CD4-positive, alpha-beta memory T cell (primary cell): ENCODE measurements around the gene LSM12. TPM values are rescaled to one million over a fixed set of nuclear protein-coding genes. Genes with fewer than 3 reads are reported as not detected.

Experiments
- CTCF ChIA-PET: fragments of 350-600 bp; sonication (Branson Sonifier 250); formaldehyde crosslinking; loops from one replicate; lab custom pipeline; 2021; ENCODE audit warnings: inconsistent platforms; ENCODE audit not compliant: partially characterized antibody; lab: Charles Lee
- POLR2A ChIA-PET: fragments of 350-600 bp; sonication (Branson Sonifier 250); formaldehyde crosslinking; loops from one replicate; lab custom pipeline; 2021; ENCODE audit not compliant: partially characterized antibody; lab: Charles Lee
- DNase-seq, 5 donors: peaks; one replicate each; pipeline versions ENCODE4 v3.0.0 to v3.0.0-alpha.2; 2020 to 2022; ENCODE audit warnings: mixed read lengths in 1 of 5
- H3K27ac ChIP-seq: one replicate; pipeline ENCODE4 v1.7.0; 2013; ENCODE audit warnings: low read depth, low read length
- H3K27me3 ChIP-seq: 2 replicates; pipeline ENCODE4 v1.7.0; 2013; ENCODE audit warnings: mild to moderate bottlenecking, low read length, moderate library complexity; ENCODE audit not compliant: insufficient read depth
- H3K36me3 ChIP-seq: 2 replicates; pipeline ENCODE4 v1.7.0; 2013; ENCODE audit warnings: mild to moderate bottlenecking, low read length, moderate library complexity; ENCODE audit not compliant: insufficient read depth
- H3K4me1 ChIP-seq: 2 replicates; pipeline ENCODE4 v1.7.0; 2013; ENCODE audit warnings: mild to moderate bottlenecking, low read length, moderate library complexity; ENCODE audit not compliant: insufficient read depth
- H3K4me3 ChIP-seq, 2 donors: one replicate each; pipeline ENCODE4 v1.7.0; 2013; ENCODE audit warnings: low read length in 2 of 2, mild to moderate bottlenecking in 1 of 2
- H3K9me3 ChIP-seq, 2 donors: one replicate each; pipeline ENCODE4 v1.7.0; 2013; ENCODE audit warnings: low read length in 2 of 2, control low read depth in 1 of 2; ENCODE audit not compliant: control insufficient read depth in 1 of 2
- H3K27ac Mint-ChIP-seq, 7 donors: one replicate each; pipeline ENCODE4 v1.8.0; 2020 to 2021; ENCODE audit warnings: mixed read lengths in 7 of 7, mild to moderate bottlenecking in 6 of 7, inconsistent platforms in 3 of 7, moderate library complexity in 3 of 7
- H3K27me3 Mint-ChIP-seq, 2 donors: one replicate each; pipeline ENCODE4 v1.8.0; 2020 to 2021; ENCODE audit warnings: mixed read lengths in 2 of 2
- H3K36me3 Mint-ChIP-seq, 2 donors: one replicate each; pipeline ENCODE4 v1.8.0; 2020 to 2021; ENCODE audit warnings: mixed read lengths in 2 of 2, inconsistent platforms in 1 of 2, mild to moderate bottlenecking in 1 of 2
- H3K4me1 Mint-ChIP-seq, 4 donors: one replicate each; pipeline ENCODE4 v1.8.0; 2020 to 2021; ENCODE audit warnings: mixed read lengths in 4 of 4, mild to moderate bottlenecking in 1 of 4
- H3K4me3 Mint-ChIP-seq, 8 donors: one replicate each; pipeline ENCODE4 v1.8.0; 2020 to 2021; ENCODE audit warnings: mixed read lengths in 8 of 8, mild to moderate bottlenecking in 7 of 8, moderate library complexity in 6 of 8, inconsistent platforms in 3 of 8
- H3K9me3 Mint-ChIP-seq, 8 donors: one replicate each; pipeline ENCODE4 v1.8.0; 2020 to 2021; ENCODE audit warnings: mixed read lengths in 8 of 8, mild to moderate bottlenecking in 5 of 8, inconsistent platforms in 3 of 8, moderate library complexity in 1 of 8
- intact Hi-C: fragments of 100-400 bp; cut with micrococcal nuclease; formaldehyde crosslinking; loops from one replicate; pipeline ENCODE4 v1.15.1; 2023
- polyA plus RNA-seq, 2 donors: library from polyadenylated mRNA; unstranded; fragments of 300-500 nt; fragmentation: Illumina TruSeq; gene quantifications; one replicate each; pipeline ENCODE4 v1.2.3, GENCODE V29; 2021
- total RNA-seq, 2 experiments: library from RNA; stranded (reverse); gene quantifications; one replicate each; pipeline ENCODE4 v1.2.3, GENCODE V29; 2021

The LSM12 gene
- total and polyA plus RNA-seq, 4 experiments from 2014 or later, result 35.3 to 74.0 (median 46.5) TPM

DNA sequence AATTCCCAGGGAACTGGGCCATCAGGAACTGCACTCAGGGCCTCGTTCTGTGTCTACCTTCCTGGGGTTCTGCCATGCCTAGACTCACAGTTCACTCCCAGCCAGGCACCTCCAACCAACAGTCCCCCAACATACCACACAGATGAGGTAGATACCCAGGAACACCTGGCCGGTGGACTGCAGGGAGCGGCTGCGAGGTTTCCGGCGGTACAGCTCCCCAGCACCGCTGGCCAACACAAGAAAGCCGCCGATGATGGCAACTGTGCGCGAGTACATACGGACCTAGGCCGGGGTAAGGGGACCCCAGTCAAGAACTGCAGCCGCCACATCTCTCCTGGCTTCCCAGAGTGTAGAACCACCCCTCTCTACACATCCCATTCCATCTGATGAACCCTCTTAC is 53.6 kb downstream of the LSM12 start:
- Mint-ChIP-seq H3K27me3 (no peaks in the 10 kb centered on the region), H3K4me3 (peak overlapping the region in 5 of 8 donors; percentile 30 to 67 (median 64)), H3K27ac (no peak overlapping the region), H3K9me3 (no peaks in the 10 kb centered on the region), H3K36me3 (peaks cover 15 to 19% of the 10 kb centered on the region in 2 donors), H3K4me1 (peaks cover 12 to 30% (median 16%) of the 10 kb centered on the region in 4 donors)
- H3K27me3 ChIP-seq, result no peaks in the 10 kb centered on the region
- H3K4me1 ChIP-seq, result peaks cover 30% of the 10 kb centered on the region
- intact Hi-C loops, result loop anchor here (10.0 kb wide), 1 partner anchor 492 kb away; the partner anchor contains the start of gene GPATCH8
- H3K27ac ChIP-seq, result no peak overlapping the region
- CTCF ChIA-PET, result interaction anchor here (0.9 kb wide), 1 partner anchor 529 kb away, joined by 4 read pairs; the partner anchor contains the start of gene DHX8
- POLR2A ChIA-PET, result no interaction called here
- H3K9me3 ChIP-seq, result no peaks in the 10 kb centered on the region
- DNase-seq, result no peak
- H3K36me3 ChIP-seq, result no peaks in the 10 kb centered on the region
- no peak overlapping the region for H3K4me3 ChIP-seq

DNA sequence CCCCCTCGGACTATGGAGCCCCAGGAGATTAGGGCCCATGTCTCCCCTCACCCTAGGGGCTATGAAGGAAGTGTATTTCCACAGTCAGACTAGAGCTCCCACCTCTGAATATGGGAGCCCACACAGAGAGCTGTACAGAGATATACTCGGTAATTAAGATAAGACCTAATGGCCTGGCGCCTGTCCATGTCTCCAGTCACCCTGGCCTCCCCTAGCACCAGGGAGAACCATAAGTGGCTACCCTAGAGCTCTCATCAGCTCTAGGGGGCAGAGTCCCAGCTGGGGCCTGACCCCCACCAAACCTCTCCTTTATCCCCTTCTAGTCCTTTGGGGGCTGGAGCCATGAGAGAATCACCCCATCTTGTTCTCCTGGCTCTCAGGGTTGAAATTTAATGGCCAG is 54.1 kb downstream of the LSM12 start:
- H3K4me1 Mint-ChIP-seq, result peaks cover 14 to 34% (median 19%) of the 10 kb centered on the region in 4 donors
- H3K4me3 ChIP-seq, result no peak overlapping the region
- no peak overlapping the region for H3K27ac ChIP-seq
- no peak for DNase-seq
- no peaks in the 10 kb centered on the region for H3K27me3 Mint-ChIP-seq
- peaks cover 15 to 19% of the 10 kb centered on the region in 2 donors for H3K36me3 Mint-ChIP-seq
- ChIA-PET CTCF (interaction anchor here (0.9 kb wide), 1 partner anchor 528 kb away, joined by 4 read pairs; the partner anchor contains the start of gene DHX8), POLR2A (no interaction called here)
- H3K36me3 ChIP-seq, result no peaks in the 10 kb centered on the region
- H3K4me1 ChIP-seq, result peaks cover 35% of the 10 kb centered on the region
- H3K4me3 Mint-ChIP-seq, result no peak overlapping the region
- no peaks in the 10 kb centered on the region for H3K9me3 Mint-ChIP-seq
- H3K27me3 ChIP-seq, result no peaks in the 10 kb centered on the region
- H3K27ac Mint-ChIP-seq, result no peak overlapping the region
- intact Hi-C loops, result loop anchor here (10.0 kb wide), 1 partner anchor 492 kb away; the partner anchor contains the start of gene GPATCH8
- H3K9me3 ChIP-seq, result no peaks in the 10 kb centered on the region

DNA sequence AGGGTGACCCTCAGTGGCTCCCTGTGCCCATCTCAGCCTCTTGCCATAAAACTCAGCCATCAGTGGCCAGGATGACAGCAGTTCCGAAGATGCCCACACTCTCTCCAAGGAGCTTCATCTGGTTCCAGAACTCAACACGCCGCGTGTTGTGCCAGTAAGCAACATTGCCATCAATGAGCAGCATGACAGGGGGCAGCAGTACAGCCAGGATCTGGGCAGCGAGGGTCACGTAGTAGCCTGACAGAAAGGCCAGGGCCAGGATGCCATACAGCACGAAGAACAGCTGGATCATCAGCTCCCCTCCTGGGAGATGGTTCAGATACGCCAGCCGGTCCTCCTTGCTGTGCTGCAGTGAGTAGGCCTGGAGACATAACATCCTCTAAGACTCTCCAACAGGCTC is 54.6 kb downstream of the LSM12 start:
- Mint-ChIP-seq H3K36me3 (peaks cover 15 to 20% of the 10 kb centered on the region in 2 donors), H3K4me3 (peak overlapping the region in 1 of 8 donors; percentile 52), H3K4me1 (peaks cover 14 to 34% (median 22%) of the 10 kb centered on the region in 4 donors), H3K9me3 (no peaks in the 10 kb centered on the region), H3K27me3 (peaks cover 0 to under 1% of the 10 kb centered on the region in 2 donors), H3K27ac (peak overlapping the region in 1 of 7 donors; percentile 74)
- ChIA-PET POLR2A (no interaction called here), CTCF (no interaction called here)
- DNase-seq, result no peak
- peaks cover 40% of the 10 kb centered on the region for H3K4me1 ChIP-seq
- no peak overlapping the region for H3K27ac ChIP-seq
- H3K27me3 ChIP-seq, result no peaks in the 10 kb centered on the region
- H3K4me3 ChIP-seq, result no peak overlapping the region
- intact Hi-C loops, result loop anchor here (10.0 kb wide), 1 partner anchor 493 kb away; the partner anchor contains the start of gene GPATCH8
- no peaks in the 10 kb centered on the region for H3K36me3 ChIP-seq
- no peaks in the 10 kb centered on the region for H3K9me3 ChIP-seq

DNA sequence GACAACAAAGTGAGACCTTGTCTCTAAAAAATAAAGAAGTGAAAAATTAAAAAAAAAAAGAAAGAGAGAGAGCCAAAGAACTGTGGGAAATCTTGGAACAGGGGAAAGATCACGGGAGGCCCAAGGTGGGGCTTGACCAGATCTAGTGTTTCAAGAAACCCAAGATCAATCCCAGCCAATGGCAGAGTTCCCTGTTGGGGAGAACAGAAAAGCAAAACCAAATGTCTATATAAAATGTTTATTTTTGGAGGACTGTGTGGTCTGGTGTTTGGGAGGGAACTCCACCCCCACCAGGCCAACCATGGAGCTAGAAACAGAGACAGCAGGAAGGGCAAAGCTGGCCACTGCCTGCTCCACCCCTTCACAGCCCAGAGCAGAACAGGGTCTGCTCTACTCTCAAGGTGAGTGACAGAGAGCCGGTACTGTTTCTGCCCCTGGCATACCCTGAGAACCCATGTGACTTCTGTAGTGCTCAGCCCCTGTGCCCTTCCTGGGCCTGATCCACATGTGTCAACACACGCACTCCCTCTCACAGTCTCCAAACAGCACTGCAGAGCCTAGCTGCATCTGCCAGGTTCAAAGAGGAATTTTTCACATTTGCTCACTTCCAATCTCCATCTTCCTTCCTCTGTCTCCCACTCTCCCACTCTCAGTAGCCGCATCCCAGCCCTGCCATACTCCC is 55.4 kb downstream of the LSM12 start:
- peaks cover 0 to 1% of the 10 kb centered on the region in 2 donors for H3K27me3 Mint-ChIP-seq
- Histone ChIP-seq H3K27ac (no peak overlapping the region), H3K4me3 (no peak overlapping the region), H3K36me3 (no peaks in the 10 kb centered on the region), H3K27me3 (no peaks in the 10 kb centered on the region), H3K9me3 (no peaks in the 10 kb centered on the region), H3K4me1 (peaks cover 43% of the 10 kb centered on the region)
- DNase-seq, result no peak
- peaks cover 15 to 21% of the 10 kb centered on the region in 2 donors for H3K36me3 Mint-ChIP-seq
- peaks cover 14 to 39% (median 28%) of the 10 kb centered on the region in 4 donors for H3K4me1 Mint-ChIP-seq
- H3K4me3 Mint-ChIP-seq, result peak overlapping the region in 4 of 8 donors; percentile 0 to 52 (median 24)
- ChIA-PET POLR2A (no interaction called here), CTCF (no interaction called here)
- intact Hi-C loops, result loop anchor here (10.0 kb wide), 1 partner anchor 494 kb away; the partner anchor contains the start of gene GPATCH8
- no peaks in the 10 kb centered on the region for H3K9me3 Mint-ChIP-seq
- H3K27ac Mint-ChIP-seq, result peak overlapping the region in 2 of 7 donors; percentile 57 to 74

DNA sequence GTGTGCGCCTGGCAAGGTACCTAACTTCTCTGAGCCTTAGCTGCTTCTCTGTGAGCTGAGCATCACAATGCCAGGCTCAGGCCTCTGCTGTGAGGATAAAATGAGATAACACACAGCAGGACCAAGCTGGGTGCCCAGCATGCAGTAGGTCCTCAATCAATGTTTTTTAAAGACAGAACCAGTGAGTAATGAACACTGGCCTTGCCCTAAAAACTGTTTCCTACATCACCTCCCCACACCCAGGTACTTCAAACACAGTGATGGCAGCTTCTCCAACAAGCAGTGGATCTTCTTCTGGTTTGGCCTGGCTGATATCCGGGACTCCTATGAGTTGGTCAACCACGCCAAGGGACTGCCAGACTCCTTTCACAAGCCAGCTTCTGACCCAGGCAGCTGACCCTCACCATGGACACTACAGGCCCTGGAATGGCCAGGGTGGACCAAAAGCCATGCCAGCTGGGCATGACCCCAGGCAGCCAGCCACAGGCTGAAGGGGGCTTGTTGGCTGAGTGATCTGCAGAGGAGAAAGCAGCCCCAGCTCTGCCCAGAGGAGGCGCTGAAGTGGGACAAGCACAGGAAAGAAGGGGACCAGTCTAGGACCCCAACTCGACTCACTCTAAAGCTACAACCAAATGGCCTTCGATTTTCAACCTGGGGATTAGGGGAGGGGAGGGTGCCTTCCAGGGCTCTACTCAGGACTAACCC is 58.1 kb downstream of the LSM12 start:
- peaks cover 15 to 17% of the 10 kb centered on the region in 2 donors for H3K36me3 Mint-ChIP-seq
- no peaks in the 10 kb centered on the region for H3K9me3 Mint-ChIP-seq

DNA sequence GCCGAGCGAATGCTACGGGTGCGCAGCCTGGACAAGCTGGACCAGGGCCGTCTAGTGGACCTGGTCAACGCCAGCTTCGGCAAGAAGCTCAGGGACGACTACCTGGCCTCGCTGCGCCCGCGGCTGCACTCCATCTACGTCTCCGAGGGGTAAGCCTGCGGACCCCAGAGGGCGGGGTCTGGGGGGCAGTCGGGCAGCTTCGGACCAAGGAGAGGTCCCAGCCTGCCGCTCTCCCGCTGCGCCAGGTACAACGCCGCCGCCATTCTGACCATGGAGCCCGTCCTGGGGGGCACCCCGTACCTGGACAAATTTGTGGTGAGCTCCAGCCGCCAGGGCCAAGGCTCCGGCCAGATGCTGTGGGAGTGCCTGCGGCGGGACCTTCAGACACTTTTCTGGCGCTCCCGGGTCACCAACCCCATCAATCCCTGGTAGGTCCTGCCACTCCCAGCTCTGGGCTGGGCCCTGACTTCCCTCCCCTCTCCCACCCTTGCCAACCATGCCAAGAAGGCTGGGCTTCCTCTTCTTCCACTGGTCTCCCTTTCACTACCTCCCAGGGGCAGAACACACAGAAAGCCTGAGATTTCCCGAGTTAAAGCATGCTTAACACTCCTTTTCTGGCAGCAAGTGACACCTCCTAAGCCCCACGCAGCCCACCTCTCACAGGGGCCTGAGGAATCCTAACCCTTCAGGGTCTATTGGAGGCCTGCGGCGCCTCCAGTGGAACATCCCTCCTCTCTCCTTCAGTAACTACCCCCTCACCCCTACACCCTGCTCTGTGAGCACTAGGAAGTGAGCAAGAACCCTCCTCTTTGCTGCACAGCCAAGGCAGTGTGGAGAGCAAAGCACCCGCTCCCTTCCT is 58.9 kb downstream of the LSM12 start:
- intact Hi-C loops, result loop anchor here (1.0 to 5.0 kb wide), 3 partner anchors 59 to 210 kb away; partner anchors contain the start of genes HDAC5, LSM12 and UBTF
- peak overlapping the region; percentile 78 to 87 for H3K4me3 ChIP-seq
- H3K4me3 Mint-ChIP-seq, result peak overlapping the region; percentile 88 to 97 (median 90)
- ChIA-PET POLR2A (interaction anchor here (0.7 to 1.6 kb wide), 6 partner anchors 23 to 1153 kb away, joined by 3 to 4 read pairs (median 3); partner anchors contain the start of genes DHX8 and LSM12), CTCF (interaction anchor here (1.0 to 2.8 kb wide), 3 partner anchors 36 to 64 kb away, joined by 3 to 8 read pairs (median 3); partner anchors contain the start of gene LSM12)
- H3K27ac Mint-ChIP-seq, result peak overlapping the region; percentile 70 to 92 (median 87)
- DNase-seq, result no peak
- no peaks in the 10 kb centered on the region for H3K9me3 ChIP-seq
- peaks cover 0 to 1% of the 10 kb centered on the region in 2 donors for H3K27me3 Mint-ChIP-seq
- no peaks in the 10 kb centered on the region for H3K36me3 ChIP-seq
- peak overlapping the region; percentile 41 for H3K27ac ChIP-seq
- H3K9me3 Mint-ChIP-seq, result no peaks in the 10 kb centered on the region
- no peaks in the 10 kb centered on the region for H3K27me3 ChIP-seq
- peaks cover 15 to 17% of the 10 kb centered on the region in 2 donors for H3K36me3 Mint-ChIP-seq
- H3K4me1 ChIP-seq, result peaks cover 39% of the 10 kb centered on the region
- H3K4me1 Mint-ChIP-seq, result peaks cover 8 to 34% (median 22%) of the 10 kb centered on the region in 4 donors

More for the DNA sequence above, 58.1 kb downstream of the LSM12 start:
- H3K4me1 Mint-ChIP-seq, result peaks cover 8 to 34% (median 22%) of the 10 kb centered on the region in 4 donors
- H3K27me3 Mint-ChIP-seq, result peaks cover 0 to 1% of the 10 kb centered on the region in 2 donors
- Histone ChIP-seq H3K4me1 (peaks cover 39% of the 10 kb centered on the region), H3K27ac (no peak overlapping the region), H3K27me3 (no peaks in the 10 kb centered on the region), H3K36me3 (no peaks in the 10 kb centered on the region), H3K4me3 (no peak overlapping the region), H3K9me3 (no peaks in the 10 kb centered on the region)
- peak overlapping the region; percentile 3 to 87 (median 74) for H3K27ac Mint-ChIP-seq
- ChIA-PET POLR2A (interaction anchor here (0.5 to 1.6 kb wide), 7 partner anchors 17 to 1152 kb away, joined by 3 to 6 read pairs (median 3); partner anchors contain the start of genes DHX8 and HDAC5), CTCF (interaction anchor here (2.8 kb wide), 1 partner anchor 65 kb away, joined by 8 read pairs; no protein-coding TSS in a partner anchor)
- intact Hi-C loops, result loop anchor here (5.0 kb wide), 1 partner anchor 209 kb away; the partner anchor contains the start of gene UBTF
- H3K4me3 Mint-ChIP-seq, result peak overlapping the region; percentile 86 to 97 (median 90)
- DNase-seq, result no peak
